HepG2 (cell line): ENCODE data around the gene HABP4. TPM values are rescaled to one million over a fixed set of nuclear protein-coding genes. Genes with fewer than 3 reads are reported as not detected.

Source experiments
- HNF4G ChIP-seq, 2 experiments: sonication (generic) in 1 of 2; formaldehyde crosslinking in 1 of 2; IDR thresholded peaks; 2 replicates each; pipeline versions ENCODE4 v1.4.0 to v1.6.1; 2011 to 2020; ENCODE audit warnings: borderline replicate concordance in 2 of 2, low read depth in 2 of 2, mild to moderate bottlenecking in 2 of 2, low read length in 1 of 2, missing genetic modification reagents in 1 of 2, moderate library complexity in 1 of 2
- KLF15 ChIP-seq: sonication (generic); formaldehyde crosslinking; IDR thresholded peaks from 2 replicates; pipeline ENCODE4 v1.8.1; 2023; ENCODE audit warnings: borderline replicate concordance, mild to moderate bottlenecking, inconsistent platforms, missing genetic modification reagents, mixed read lengths
- NFE2L1 ChIP-seq: sonication (generic); formaldehyde crosslinking; IDR thresholded peaks from 2 replicates; pipeline ENCODE4 v1.4.0; 2020; ENCODE audit warnings: missing genetic modification reagents, mild to moderate bottlenecking, borderline replicate concordance
- NPAS2 ChIP-seq: sonication (generic); formaldehyde crosslinking; IDR thresholded peaks from 2 replicates; pipeline ENCODE4 v1.8.0; 2022; ENCODE audit warnings: mild to moderate bottlenecking, missing genetic modification reagents, borderline replicate concordance
- REPIN1 ChIP-seq: sonication (generic); formaldehyde crosslinking; IDR thresholded peaks from 2 replicates; pipeline ENCODE4 v1.8.0; 2022; ENCODE audit warnings: missing genetic modification reagents, low read depth, mild to moderate bottlenecking, borderline replicate concordance
- SAFB2 ChIP-seq: sonication (generic); formaldehyde crosslinking; IDR thresholded peaks from 2 replicates; pipeline ENCODE4 v1.5.1; 2020; ENCODE audit warnings: missing genetic modification reagents, low read depth, mild to moderate bottlenecking, borderline replicate concordance
- SIX4 ChIP-seq: sonication (generic); formaldehyde crosslinking; IDR thresholded peaks from 2 replicates; pipeline ENCODE4 v1.4.0; 2020; ENCODE audit warnings: missing genetic modification reagents
- ZFX ChIP-seq: sonication (generic); formaldehyde crosslinking; IDR thresholded peaks from 2 replicates; pipeline ENCODE4 v1.4.0; 2020; ENCODE audit warnings: mild to moderate bottlenecking, low read depth, missing genetic modification reagents, moderate library complexity
- ZNF18 ChIP-seq: sonication (generic); formaldehyde crosslinking; IDR thresholded peaks from 2 replicates; pipeline ENCODE4 v1.8.0; 2022; ENCODE audit warnings: mild to moderate bottlenecking, missing genetic modification reagents; ENCODE audit not compliant: insufficient replicate concordance
- ZNF354B ChIP-seq: sonication (generic); formaldehyde crosslinking; IDR thresholded peaks from 2 replicates; pipeline ENCODE4 v1.8.0; 2022; ENCODE audit warnings: mild to moderate bottlenecking, missing genetic modification reagents
- ZNF552 ChIP-seq: sonication (generic); formaldehyde crosslinking; IDR thresholded peaks from 2 replicates; pipeline ENCODE4 v1.9.0; 2022; ENCODE audit warnings: missing genetic modification reagents, mild to moderate bottlenecking, borderline replicate concordance
- ZNF569 ChIP-seq: sonication (generic); formaldehyde crosslinking; IDR thresholded peaks from 2 replicates; pipeline ENCODE4 v1.5.0; 2020; ENCODE audit warnings: mild to moderate bottlenecking, missing genetic modification reagents, moderate library complexity, borderline replicate concordance
- ZZZ3 ChIP-seq: sonication (generic); formaldehyde crosslinking; IDR thresholded peaks from 2 replicates; pipeline ENCODE4 v1.4.0; 2020; ENCODE audit warnings: missing genetic modification reagents, mild to moderate bottlenecking, borderline replicate concordance
- polyA plus RNA-seq, 8 experiments: library from polyadenylated mRNA; depleted of rRNA in 3 of 8; stranded (reverse) in 7 of 8; unstranded in 1 of 8; fragments of >200 nt; fragmentation: Illumina TruSeq in 4 of 8; extraction: Trizol in 4 of 8; gene quantifications; 2 replicates each; pipeline versions ENCODE4 v1.2.1 to v1.2.3, GENCODE V29; 2011 to 2016; ENCODE audit warnings: low read depth in 4 of 8, missing spikeins in 1 of 8, mixed read lengths in 1 of 8; ENCODE audit not compliant: insufficient read depth in 1 of 8
- total RNA-seq, 5 experiments: library from RNA; depleted of rRNA; stranded (reverse); fragments of >200 nt; fragmentation: Illumina TruSeq; extraction: Trizol; gene quantifications; 2 replicates each; pipeline ENCODE4 v1.2.3, GENCODE V29; 2016; ENCODE audit warnings: low read depth in 1 of 5
- TF ChIP-seq, protein P1 (sequence below): sonication (generic); formaldehyde crosslinking; IDR thresholded peaks from 2 replicates; pipeline ENCODE4 v1.5.1; 2020; ENCODE audit warnings: missing genetic modification reagents, mild to moderate bottlenecking, borderline replicate concordance
- TF ChIP-seq, protein P2 (sequence below), 2 experiments: IDR thresholded peaks; 2 replicates each; pipeline ENCODE4 v1.6.1; 2011 to 2012; ENCODE audit warnings: low read length in 2 of 2, borderline replicate concordance in 1 of 2, low read depth in 1 of 2, mild to moderate bottlenecking in 1 of 2, moderate library complexity in 1 of 2
- TF ChIP-seq, protein P3 (sequence below): sonication (generic); formaldehyde crosslinking; IDR thresholded peaks from 2 replicates; pipeline ENCODE4 v1.8.0; 2022; ENCODE audit warnings: missing genetic modification reagents, low read depth, mild to moderate bottlenecking, borderline replicate concordance
- TF ChIP-seq, protein P4 (sequence below): sonication (generic); formaldehyde crosslinking; IDR thresholded peaks from 2 replicates; pipeline ENCODE4 v1.4.0; 2020; ENCODE audit warnings: mild to moderate bottlenecking, missing genetic modification reagents

Gene HABP4
- total and polyA plus RNA-seq, 2 of the 13 experiments (the other 11 are each of a cell fraction or from before 2014, with no cell fraction given) = 14.3 to 26.6 TPM

GRCh38 chr9:96436456-96437126, 13.4 kb upstream of the HABP4 start (continued):
- TF ChIP-seq KLF15 (CRISPR knock-in tag) (no peak), ZZZ3 (CRISPR knock-in tag) (peak; percentile 64; the same call in 1 of the 2 replicates), ZNF569 (CRISPR knock-in tag) (0 out of 2 replicates have a peak, but pooled peaks have one; percentile 38), ZNF18 (CRISPR knock-in tag) (no peak), ZFX (peak; percentile 85), ZNF552 (CRISPR knock-in tag) (peak; percentile 75; the same call in 1 of the 2 replicates), NPAS2 (CRISPR knock-in tag) (no peak), NFE2L1 (CRISPR knock-in tag) (no peak), SAFB2 (CRISPR knock-in tag) (peak; percentile 42; the same call in 1 of the 2 replicates), HNF4G (IDR thresholded peaks at IDR 0.05; ENCODE audit: borderline replicate concordance, low read depth, low read length) (no peak), HNF4G (CRISPR knock-in tag; IDR thresholded peaks at IDR 0.05; ENCODE audit: borderline replicate concordance, low read depth) (peak; percentile 45; the same call in 1 of the 2 replicates), REPIN1 (no peak), SIX4 (CRISPR knock-in tag) (peak; percentile 57; the same call in 1 of the 2 replicates), ZNF354B (CRISPR knock-in tag) (no peak)
- TF ChIP-seq, protein P1, sequence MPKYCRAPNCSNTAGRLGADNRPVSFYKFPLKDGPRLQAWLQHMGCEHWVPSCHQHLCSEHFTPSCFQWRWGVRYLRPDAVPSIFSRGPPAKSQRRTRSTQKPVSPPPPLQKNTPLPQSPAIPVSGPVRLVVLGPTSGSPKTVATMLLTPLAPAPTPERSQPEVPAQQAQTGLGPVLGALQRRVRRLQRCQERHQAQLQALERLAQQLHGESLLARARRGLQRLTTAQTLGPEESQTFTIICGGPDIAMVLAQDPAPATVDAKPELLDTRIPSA (CRISPR knock-in tag) = no peak; the same call in 1 of the 2 replicates
- TF ChIP-seq, protein P2, sequence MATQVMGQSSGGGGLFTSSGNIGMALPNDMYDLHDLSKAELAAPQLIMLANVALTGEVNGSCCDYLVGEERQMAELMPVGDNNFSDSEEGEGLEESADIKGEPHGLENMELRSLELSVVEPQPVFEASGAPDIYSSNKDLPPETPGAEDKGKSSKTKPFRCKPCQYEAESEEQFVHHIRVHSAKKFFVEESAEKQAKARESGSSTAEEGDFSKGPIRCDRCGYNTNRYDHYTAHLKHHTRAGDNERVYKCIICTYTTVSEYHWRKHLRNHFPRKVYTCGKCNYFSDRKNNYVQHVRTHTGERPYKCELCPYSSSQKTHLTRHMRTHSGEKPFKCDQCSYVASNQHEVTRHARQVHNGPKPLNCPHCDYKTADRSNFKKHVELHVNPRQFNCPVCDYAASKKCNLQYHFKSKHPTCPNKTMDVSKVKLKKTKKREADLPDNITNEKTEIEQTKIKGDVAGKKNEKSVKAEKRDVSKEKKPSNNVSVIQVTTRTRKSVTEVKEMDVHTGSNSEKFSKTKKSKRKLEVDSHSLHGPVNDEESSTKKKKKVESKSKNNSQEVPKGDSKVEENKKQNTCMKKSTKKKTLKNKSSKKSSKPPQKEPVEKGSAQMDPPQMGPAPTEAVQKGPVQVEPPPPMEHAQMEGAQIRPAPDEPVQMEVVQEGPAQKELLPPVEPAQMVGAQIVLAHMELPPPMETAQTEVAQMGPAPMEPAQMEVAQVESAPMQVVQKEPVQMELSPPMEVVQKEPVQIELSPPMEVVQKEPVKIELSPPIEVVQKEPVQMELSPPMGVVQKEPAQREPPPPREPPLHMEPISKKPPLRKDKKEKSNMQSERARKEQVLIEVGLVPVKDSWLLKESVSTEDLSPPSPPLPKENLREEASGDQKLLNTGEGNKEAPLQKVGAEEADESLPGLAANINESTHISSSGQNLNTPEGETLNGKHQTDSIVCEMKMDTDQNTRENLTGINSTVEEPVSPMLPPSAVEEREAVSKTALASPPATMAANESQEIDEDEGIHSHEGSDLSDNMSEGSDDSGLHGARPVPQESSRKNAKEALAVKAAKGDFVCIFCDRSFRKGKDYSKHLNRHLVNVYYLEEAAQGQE (IDR thresholded peaks at IDR 0.05; ENCODE audit: borderline replicate concordance in 1 of 2, low read depth in 1 of 2, low read length in 2 of 2) = 0 out of 4 replicates have a peak, but pooled peaks of 1 of the 2 experiments have one; percentile 20
- TF ChIP-seq, protein P3, sequence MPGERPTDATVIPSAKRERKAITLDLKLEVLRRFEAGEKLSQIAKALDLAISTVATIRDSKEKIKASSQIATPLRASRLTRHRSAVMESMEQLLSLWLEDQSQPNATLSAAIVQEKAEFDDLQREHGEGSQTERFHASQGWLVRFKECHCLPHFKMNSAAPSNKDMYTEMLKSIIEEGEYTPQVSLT (CRISPR knock-in tag) = no peak
- TF ChIP-seq, protein P4, sequence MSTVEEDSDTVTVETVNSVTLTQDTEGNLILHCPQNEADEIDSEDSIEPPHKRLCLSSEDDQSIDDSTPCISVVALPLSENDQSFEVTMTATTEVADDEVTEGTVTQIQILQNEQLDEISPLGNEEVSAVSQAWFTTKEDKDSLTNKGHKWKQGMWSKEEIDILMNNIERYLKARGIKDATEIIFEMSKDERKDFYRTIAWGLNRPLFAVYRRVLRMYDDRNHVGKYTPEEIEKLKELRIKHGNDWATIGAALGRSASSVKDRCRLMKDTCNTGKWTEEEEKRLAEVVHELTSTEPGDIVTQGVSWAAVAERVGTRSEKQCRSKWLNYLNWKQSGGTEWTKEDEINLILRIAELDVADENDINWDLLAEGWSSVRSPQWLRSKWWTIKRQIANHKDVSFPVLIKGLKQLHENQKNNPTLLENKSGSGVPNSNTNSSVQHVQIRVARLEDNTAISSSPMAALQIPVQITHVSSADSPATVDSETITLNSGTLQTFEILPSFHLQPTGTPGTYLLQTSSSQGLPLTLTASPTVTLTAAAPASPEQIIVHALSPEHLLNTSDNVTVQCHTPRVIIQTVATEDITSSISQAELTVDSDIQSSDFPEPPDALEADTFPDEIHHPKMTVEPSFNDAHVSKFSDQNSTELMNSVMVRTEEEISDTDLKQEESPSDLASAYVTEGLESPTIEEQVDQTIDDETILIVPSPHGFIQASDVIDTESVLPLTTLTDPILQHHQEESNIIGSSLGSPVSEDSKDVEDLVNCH (CRISPR knock-in tag) = 0 out of 2 replicates have a peak, but pooled peaks have one; percentile 50
